HepG2 (cell line): ENCODE data around the gene CRYM. TPM values are rescaled to one million over a fixed set of nuclear protein-coding genes. Genes with fewer than 3 reads are reported as not detected.

Experiments
- FOXJ3 ChIP-seq: sonication (generic); formaldehyde crosslinking; IDR thresholded peaks from 2 replicates; pipeline ENCODE4 v1.4.0; 2020; ENCODE audit warnings: missing genetic modification reagents, mild to moderate bottlenecking, borderline replicate concordance
- GABPA ChIP-seq, 2 experiments: IDR thresholded peaks; 2 replicates each; pipeline ENCODE4 v1.6.1; 2011 to 2016; ENCODE audit warnings: low read depth in 2 of 2, low read length in 1 of 2, missing biosample characterization in 1 of 2, missing genetic modification characterization in 1 of 2
- KMT2B ChIP-seq: IDR thresholded peaks from 2 replicates; pipeline ENCODE4 v1.6.1; 2016; ENCODE audit warnings: missing genetic modification reagents, missing compliant biosample characterization
- TCF7 ChIP-seq: sonication (generic); IDR thresholded peaks from 2 replicates; pipeline ENCODE4 v1.6.1; 2016; ENCODE audit warnings: antibody characterized with exemption, low read depth
- TSC22D2 ChIP-seq: sonication (generic); formaldehyde crosslinking; IDR thresholded peaks from 2 replicates; pipeline ENCODE4 v1.5.1; 2020; ENCODE audit warnings: missing genetic modification reagents, mild to moderate bottlenecking, borderline replicate concordance
- ZNF230 ChIP-seq: sonication (generic); formaldehyde crosslinking; IDR thresholded peaks from 2 replicates; pipeline ENCODE4 v1.4.0; 2020; ENCODE audit warnings: mild to moderate bottlenecking, missing genetic modification reagents
- ZNF644 ChIP-seq: IDR thresholded peaks from 2 replicates; pipeline ENCODE4 v1.6.1; 2016; ENCODE audit warnings: low read depth
- ZNF737 ChIP-seq: sonication (generic); formaldehyde crosslinking; IDR thresholded peaks from 2 replicates; pipeline ENCODE4 v1.5.0; 2020; ENCODE audit warnings: missing genetic modification reagents, mild to moderate bottlenecking, borderline replicate concordance
- ZSCAN12 ChIP-seq: sonication (generic); formaldehyde crosslinking; IDR thresholded peaks from 2 replicates; pipeline ENCODE4 v1.9.0; 2021; ENCODE audit warnings: mild to moderate bottlenecking, missing genetic modification reagents
- polyA plus RNA-seq, 8 experiments: library from polyadenylated mRNA; depleted of rRNA in 3 of 8; stranded (reverse) in 7 of 8; unstranded in 1 of 8; fragments of >200 nt; fragmentation: Illumina TruSeq in 4 of 8; extraction: Trizol in 4 of 8; gene quantifications; 2 replicates each; pipeline versions ENCODE4 v1.2.1 to v1.2.3, GENCODE V29; 2011 to 2016; ENCODE audit warnings: low read depth in 4 of 8, missing spikeins in 1 of 8, mixed read lengths in 1 of 8; ENCODE audit not compliant: insufficient read depth in 1 of 8
- total RNA-seq, 5 experiments: library from RNA; depleted of rRNA; stranded (reverse); fragments of >200 nt; fragmentation: Illumina TruSeq; extraction: Trizol; gene quantifications; 2 replicates each; pipeline ENCODE4 v1.2.3, GENCODE V29; 2016; ENCODE audit warnings: low read depth in 1 of 5
- TF ChIP-seq, protein P1 (sequence below): sonication (generic); formaldehyde crosslinking; IDR thresholded peaks from 2 replicates; pipeline ENCODE4 v1.4.0; 2020; ENCODE audit warnings: missing genetic modification reagents, borderline replicate concordance
- TF ChIP-seq, protein P2 (sequence below): sonication (generic); formaldehyde crosslinking; IDR thresholded peaks from 2 replicates; pipeline ENCODE4 v1.4.0; 2020; ENCODE audit warnings: missing genetic modification reagents, borderline replicate concordance
- TF ChIP-seq, protein P3 (sequence below): sonication (generic); formaldehyde crosslinking; IDR thresholded peaks from one replicate; pipeline ENCODE4 v1.5.1; 2020; ENCODE audit warnings: mild to moderate bottlenecking, missing genetic modification reagents; ENCODE audit errors: not compliant biosample characterization

The CRYM gene
- total and polyA plus RNA-seq, 2 of the 13 experiments (the other 11 are each of a cell fraction or from before 2014, with no cell fraction given) = 1.9 to 2.2 TPM

DNA sequence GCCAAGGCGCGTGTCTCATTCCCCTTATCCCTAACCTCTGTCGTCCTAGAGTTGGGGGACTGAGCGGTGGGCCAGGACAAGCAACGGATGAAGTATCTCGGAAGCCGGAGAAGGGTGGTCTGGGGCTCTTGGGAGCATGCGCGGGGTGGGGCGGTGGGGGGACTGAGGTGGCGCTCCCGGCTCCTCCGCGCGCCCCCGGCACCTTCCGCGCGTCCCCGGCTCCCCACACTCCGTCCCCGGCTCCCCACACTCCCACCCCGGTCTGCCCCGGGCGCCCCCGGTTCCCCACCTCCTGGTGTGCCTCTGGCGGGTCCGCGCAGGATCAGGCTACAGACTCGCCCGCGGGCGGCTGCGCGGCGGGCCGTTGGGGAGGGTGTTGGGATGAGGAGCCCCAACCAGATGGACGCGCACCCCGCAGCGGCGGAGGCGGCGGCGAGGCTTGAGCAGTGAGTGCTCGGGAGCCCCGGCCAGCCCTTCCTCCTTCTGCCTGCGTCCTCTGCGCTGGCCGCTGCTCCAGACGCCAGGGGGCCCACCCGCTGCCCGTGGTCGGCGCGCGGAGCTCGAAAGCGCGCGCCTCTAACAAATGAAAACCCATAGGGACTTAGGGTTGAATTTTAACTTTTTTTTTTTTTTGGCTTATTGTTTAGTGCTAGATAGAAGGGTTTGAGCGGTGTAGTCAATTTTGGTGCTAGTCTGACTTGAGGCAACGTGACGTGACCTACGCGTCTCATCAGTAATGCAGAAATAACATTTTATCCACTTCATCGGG lies 5.6 kb upstream of the CRYM start (continued):
- TF ChIP-seq, protein P1, sequence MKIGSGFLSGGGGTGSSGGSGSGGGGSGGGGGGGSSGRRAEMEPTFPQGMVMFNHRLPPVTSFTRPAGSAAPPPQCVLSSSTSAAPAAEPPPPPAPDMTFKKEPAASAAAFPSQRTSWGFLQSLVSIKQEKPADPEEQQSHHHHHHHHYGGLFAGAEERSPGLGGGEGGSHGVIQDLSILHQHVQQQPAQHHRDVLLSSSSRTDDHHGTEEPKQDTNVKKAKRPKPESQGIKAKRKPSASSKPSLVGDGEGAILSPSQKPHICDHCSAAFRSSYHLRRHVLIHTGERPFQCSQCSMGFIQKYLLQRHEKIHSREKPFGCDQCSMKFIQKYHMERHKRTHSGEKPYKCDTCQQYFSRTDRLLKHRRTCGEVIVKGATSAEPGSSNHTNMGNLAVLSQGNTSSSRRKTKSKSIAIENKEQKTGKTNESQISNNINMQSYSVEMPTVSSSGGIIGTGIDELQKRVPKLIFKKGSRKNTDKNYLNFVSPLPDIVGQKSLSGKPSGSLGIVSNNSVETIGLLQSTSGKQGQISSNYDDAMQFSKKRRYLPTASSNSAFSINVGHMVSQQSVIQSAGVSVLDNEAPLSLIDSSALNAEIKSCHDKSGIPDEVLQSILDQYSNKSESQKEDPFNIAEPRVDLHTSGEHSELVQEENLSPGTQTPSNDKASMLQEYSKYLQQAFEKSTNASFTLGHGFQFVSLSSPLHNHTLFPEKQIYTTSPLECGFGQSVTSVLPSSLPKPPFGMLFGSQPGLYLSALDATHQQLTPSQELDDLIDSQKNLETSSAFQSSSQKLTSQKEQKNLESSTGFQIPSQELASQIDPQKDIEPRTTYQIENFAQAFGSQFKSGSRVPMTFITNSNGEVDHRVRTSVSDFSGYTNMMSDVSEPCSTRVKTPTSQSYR (CRISPR knock-in tag) = no peak
- TF ChIP-seq, protein P2, sequence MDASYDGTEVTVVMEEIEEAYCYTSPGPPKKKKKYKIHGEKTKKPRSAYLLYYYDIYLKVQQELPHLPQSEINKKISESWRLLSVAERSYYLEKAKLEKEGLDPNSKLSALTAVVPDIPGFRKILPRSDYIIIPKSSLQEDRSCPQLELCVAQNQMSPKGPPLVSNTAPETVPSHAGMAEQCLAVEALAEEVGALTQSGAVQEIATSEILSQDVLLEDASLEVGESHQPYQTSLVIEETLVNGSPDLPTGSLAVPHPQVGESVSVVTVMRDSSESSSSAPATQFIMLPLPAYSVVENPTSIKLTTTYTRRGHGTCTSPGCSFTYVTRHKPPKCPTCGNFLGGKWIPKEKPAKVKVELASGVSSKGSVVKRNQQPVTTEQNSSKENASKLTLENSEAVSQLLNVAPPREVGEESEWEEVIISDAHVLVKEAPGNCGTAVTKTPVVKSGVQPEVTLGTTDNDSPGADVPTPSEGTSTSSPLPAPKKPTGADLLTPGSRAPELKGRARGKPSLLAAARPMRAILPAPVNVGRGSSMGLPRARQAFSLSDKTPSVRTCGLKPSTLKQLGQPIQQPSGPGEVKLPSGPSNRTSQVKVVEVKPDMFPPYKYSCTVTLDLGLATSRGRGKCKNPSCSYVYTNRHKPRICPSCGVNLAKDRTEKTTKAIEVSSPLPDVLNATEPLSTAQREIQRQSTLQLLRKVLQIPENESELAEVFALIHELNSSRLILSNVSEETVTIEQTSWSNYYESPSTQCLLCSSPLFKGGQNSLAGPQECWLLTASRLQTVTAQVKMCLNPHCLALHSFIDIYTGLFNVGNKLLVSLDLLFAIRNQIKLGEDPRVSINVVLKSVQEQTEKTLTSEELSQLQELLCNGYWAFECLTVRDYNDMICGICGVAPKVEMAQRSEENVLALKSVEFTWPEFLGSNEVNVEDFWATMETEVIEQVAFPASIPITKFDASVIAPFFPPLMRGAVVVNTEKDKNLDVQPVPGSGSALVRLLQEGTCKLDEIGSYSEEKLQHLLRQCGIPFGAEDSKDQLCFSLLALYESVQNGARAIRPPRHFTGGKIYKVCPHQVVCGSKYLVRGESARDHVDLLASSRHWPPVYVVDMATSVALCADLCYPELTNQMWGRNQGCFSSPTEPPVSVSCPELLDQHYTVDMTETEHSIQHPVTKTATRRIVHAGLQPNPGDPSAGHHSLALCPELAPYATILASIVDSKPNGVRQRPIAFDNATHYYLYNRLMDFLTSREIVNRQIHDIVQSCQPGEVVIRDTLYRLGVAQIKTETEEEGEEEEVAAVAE = 0 out of 2 replicates have a peak, but pooled peaks have one; percentile 16
- TF ChIP-seq ZNF737 (CRISPR knock-in tag) (no peak), TSC22D2 (0 out of 2 replicates have a peak, but pooled peaks have one; percentile 44), GABPA (IDR thresholded peaks at IDR 0.05; ENCODE audit: low read depth, low read length) (no peak), GABPA (CRISPR knock-in tag; IDR thresholded peaks at IDR 0.05; ENCODE audit: low read depth) (no peak), FOXJ3 (CRISPR knock-in tag) (no peak), ZNF644 (CRISPR knock-in tag) (no peak), ZSCAN12 (CRISPR knock-in tag) (no peak), KMT2B (CRISPR knock-in tag) (0 out of 2 replicates have a peak, but pooled peaks have one; percentile 35), TCF7 (no peak), ZNF230 (CRISPR knock-in tag) (0 out of 2 replicates have a peak, but pooled peaks have one; percentile 63)
- TF ChIP-seq, protein P3, sequence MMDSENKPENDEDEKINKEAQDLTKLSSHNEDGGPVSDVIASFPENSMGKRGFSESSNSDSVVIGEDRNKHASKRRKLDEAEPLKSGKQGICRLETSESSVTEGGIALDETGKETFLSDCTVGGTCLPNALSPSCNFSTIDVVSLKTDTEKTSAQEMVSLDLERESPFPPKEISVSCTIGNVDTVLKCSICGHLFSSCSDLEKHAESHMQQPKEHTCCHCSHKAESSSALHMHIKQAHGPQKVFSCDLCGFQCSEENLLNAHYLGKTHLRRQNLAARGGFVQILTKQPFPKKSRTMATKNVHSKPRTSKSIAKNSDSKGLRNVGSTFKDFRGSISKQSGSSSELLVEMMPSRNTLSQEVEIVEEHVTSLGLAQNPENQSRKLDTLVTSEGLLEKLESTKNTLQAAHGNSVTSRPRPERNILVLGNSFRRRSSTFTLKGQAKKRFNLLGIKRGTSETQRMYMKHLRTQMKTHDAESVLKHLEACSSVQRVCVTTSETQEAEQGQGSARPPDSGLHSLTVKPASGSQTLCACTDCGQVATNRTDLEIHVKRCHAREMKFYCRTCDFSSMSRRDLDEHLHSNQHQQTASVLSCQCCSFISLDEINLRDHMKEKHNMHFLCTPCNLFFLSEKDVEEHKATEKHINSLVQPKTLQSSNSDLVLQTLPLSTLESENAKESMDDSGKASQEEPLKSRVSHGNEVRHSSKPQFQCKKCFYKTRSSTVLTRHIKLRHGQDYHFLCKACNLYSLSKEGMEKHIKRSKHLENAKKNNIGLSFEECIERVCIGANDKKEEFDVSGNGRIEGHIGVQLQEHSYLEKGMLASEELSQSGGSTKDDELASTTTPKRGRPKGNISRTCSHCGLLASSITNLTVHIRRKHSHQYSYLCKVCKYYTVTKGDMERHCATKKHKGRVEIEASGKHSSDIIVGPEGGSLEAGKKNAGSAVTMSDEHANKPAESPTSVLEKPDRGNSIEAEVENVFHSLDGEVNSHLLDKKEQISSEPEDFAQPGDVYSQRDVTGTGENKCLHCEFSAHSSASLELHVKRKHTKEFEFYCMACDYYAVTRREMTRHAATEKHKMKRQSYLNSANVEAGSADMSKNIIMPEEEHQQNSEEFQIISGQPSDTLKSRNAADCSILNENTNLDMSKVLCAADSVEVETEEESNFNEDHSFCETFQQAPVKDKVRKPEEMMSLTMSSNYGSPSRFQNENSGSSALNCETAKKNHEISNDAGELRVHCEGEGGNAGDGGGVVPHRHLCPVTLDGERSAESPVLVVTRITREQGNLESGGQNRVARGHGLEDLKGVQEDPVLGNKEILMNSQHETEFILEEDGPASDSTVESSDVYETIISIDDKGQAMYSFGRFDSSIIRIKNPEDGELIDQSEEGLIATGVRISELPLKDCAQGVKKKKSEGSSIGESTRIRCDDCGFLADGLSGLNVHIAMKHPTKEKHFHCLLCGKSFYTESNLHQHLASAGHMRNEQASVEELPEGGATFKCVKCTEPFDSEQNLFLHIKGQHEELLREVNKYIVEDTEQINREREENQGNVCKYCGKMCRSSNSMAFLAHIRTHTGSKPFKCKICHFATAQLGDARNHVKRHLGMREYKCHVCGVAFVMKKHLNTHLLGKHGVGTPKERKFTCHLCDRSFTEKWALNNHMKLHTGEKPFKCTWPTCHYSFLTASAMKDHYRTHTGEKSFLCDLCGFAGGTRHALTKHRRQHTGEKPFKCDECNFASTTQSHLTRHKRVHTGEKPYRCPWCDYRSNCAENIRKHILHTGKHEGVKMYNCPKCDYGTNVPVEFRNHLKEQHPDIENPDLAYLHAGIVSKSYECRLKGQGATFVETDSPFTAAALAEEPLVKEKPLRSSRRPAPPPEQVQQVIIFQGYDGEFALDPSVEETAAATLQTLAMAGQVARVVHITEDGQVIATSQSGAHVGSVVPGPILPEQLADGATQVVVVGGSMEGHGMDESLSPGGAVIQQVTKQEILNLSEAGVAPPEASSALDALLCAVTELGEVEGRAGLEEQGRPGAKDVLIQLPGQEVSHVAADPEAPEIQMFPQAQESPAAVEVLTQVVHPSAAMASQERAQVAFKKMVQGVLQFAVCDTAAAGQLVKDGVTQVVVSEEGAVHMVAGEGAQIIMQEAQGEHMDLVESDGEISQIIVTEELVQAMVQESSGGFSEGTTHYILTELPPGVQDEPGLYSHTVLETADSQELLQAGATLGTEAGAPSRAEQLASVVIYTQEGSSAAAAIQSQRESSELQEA (CRISPR knock-in tag) = peak; percentile 14
